HG02943 (cell line): ENCODE data around the gene GRB2.
"Not testable (repeated sequence)": the region's sequence is repeated elsewhere in the genome, so short reads cannot be mapped to it uniquely, and the experiment has no call there.

Experiments used
- ATAC-seq: cut with Tn5 transposase; IDR thresholded peaks from one replicate; pipeline ENCODE4 v1.9.1; 2021; ENCODE audit warnings: mild to moderate bottlenecking, low read depth, moderate library complexity; ENCODE audit not compliant: unreplicated experiment

Gene GRB2

DNA sequence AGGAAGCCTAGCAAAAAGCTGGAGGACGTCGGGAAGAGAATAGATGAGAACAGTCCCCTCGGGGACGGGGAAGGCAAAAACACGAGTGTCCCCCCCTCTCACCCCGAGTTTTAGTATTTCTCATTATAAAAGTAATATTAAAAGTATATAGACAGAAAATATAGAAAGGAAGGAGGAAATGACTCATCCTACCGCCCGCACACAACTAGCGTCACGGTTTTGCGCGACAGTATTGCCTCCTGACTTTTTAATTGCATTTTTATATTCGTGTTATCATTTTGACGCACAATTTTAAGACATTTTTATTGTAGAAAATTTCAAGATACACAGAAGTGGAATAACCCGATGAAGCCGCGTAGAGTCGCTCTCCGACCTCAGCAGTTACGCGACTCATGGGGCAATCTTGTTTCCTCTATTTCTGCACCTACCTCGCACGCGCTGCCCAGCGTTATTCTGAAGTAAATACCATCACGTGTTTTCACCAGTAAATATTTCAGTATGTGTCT is 115.6 kb downstream of the GRB2 start:
- no peak for ATAC-seq

DNA sequence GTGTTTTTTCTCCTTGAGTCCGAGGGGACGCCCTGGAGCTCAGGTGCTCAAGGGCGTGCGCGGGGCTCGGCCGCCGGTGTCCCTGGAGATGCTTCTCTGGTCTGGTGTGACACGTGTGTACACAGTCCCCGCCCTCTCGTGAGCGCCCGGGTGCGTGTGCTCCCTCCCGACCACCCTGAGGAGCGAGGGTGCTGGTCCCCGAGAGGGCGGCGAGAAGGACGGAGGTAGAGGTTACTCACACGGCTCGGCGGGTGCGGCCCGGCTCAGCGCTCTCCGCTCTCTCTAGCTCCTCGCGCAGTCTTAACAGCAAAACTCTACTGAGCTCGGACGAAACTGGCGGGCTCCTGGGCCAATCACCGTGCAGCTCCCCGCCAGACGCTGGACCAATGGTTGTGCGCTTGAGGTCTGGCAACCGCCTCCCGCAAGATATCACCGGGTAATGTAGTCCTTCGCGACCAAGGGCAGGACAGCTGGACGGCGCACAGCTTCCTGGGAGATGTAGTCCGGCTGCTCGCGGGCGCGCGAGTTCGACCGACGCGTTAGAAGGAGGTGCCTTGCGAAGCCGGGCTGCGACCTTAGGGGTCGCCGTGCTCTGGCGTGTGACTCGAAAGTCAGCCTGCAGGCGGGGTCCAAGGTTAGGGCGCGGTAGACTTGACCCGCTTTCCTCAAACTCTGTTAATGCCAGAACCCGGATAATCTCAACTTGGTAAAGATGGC is 116.2 kb downstream of the GRB2 start, which contains the start of gene SLC25A19:
SLC25A19 (minus strand) TSS at position 319 of the 717 bp plus-strand sequence. CDS start 2,669 bp downstream, outside the sequence.
- peak; percentile 93 for ATAC-seq

DNA sequence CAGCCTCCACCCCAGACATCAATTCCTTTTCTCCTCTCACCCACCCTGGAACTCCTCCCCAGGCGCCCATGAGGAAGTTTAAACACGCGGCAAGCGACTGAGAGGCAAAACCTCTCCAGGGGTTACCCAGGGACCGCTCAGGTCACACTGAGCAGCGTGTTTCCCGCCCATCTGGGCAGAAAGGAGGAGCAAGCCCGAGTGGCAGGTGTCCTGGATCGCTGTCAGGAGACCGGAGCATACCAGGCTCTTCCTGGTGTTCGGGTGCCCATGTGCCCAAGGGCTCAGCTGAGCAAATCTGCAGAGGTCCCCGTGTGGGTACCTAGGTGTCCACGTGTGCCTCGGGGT is 116.7 kb downstream of the GRB2 start:
- ATAC-seq: peak; percentile 22

GRCh38 chr17:75288359-75288758 is 117.1 kb downstream of the GRB2 start:
- ATAC-seq: no peak

GRCh38 chr17:75287221-75287620 is 118.3 kb downstream of the GRB2 start:
- no peak for ATAC-seq

- ATAC-seq: no peak
Measured at GRCh38 chr17:75285123-75285522, 120.4 kb downstream of the GRB2 start.

DNA sequence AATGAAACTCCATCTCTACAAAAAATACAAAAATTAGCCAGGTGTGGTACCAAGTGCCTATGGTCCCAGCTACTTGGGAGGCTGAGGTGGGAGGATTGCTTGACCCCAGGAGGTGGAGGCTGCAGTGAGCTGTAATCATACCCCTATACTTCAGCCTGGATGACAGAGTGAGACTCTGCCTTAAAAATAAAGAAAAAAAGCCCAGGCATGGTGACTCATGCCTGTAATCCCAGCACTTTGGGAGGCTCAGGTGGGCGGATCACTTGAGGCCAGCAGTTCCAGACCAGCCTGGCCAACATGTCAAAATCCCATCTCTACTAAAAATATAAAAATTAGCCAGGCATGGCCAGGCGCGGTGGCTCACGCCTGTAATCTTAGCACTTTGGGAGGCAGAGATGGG is 125.3 kb downstream of the GRB2 start:
- not testable (repeated sequence) for ATAC-seq

GRCh38 chr17:75277664-75278071 is 127.8 kb downstream of the GRB2 start:
- ATAC-seq: no peak

DNA sequence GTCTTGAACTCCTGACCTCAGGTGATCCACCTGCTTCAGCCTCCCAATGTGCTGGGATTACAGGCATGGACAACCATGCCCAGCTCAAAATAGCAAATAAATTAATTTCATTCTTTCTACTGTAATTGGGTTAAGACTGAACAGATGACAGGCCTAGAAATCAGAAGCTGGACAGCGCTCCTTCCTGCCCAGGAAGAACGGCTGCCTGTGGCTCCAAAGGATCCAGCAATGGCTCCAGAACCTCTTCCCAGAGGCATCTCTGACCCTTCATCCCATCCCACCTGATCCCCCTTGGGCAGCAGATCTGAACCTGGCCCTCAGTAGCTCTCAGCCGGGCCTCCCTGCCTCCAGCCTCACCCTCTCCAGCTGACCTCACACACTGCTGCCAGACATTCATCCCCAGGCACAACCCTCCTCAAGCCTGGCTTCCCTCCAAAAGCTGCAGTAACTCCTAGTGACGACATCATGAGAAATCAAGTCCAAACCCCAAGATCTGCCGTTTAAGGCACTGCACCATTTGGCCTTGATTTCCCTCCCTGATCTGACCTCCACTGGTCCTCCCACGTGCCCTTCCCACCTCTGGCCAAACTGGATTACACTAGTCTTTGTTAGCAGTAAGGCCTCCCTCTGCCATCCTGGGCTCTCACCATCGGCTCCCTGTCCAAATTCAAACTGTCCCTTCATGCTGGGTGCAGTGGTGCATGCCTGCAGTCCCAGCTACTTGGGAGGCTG is 131.3 kb downstream of the GRB2 start:
- no peak for ATAC-seq

- ATAC-seq: no peak
Measured at GRCh38 chr17:75272848-75273184, 132.7 kb downstream of the GRB2 start.

GRCh38 chr17:75271955-75272847 is 133.3 kb downstream of the GRB2 start:
- ATAC-seq: no peak

DNA sequence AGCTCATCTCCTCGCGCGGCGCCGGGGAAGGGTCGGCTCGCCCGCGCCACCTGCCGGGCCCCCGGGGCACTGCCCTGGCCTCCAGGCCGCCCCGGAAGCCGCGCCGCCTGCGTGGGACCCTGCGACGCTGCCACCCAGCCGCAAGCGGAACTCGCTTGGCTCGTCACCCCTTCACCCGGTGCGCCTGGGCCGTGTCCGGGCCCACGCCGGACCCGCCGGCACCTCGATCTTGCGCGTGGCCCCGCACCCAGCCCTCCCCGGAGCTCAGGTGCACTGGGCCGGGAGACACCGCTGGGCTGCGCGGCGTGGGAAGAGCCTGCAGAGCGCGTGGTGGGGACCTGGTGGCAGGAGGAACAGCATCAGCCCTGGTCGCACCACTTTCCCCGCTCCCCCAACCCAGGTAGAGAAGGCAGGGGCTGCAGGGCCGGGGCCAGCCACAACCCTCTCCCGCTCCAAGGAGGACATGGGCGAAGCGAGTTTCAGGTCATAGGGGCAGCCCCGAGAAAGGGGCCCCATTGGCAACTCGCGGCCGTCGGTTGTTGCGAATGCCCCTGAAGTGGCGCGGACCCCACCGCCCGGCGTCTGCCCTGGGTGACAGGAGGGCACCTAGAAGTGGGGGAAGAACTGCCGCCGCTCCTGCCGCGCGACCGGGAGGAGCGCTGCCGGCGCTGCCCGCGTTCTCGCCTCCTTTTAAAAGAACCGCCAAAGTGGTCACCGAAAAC is 134.1 kb downstream of the GRB2 start:
- peak; percentile 56 for ATAC-seq

DNA sequence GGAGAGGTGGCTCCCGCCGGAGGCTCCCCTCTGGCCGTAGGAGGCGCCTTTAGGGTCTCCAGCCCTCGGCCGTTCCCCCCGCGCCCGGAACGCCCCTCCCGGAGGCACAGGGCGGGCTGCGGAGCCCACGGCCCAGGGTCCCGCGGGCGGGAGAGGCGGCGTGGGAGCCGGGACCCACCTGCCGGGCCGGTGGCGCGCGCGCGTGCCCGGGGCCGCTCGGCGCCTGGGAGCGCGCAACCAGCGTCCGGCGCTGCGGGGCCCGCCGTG is 134.6 kb downstream of the GRB2 start, which contains the start of gene MIF4GD:
MIF4GD (minus strand) TSS at position 266 of the 267 bp plus-strand sequence. CDS start 1,036 bp downstream, outside the sequence.
- ATAC-seq: no peak

DNA sequence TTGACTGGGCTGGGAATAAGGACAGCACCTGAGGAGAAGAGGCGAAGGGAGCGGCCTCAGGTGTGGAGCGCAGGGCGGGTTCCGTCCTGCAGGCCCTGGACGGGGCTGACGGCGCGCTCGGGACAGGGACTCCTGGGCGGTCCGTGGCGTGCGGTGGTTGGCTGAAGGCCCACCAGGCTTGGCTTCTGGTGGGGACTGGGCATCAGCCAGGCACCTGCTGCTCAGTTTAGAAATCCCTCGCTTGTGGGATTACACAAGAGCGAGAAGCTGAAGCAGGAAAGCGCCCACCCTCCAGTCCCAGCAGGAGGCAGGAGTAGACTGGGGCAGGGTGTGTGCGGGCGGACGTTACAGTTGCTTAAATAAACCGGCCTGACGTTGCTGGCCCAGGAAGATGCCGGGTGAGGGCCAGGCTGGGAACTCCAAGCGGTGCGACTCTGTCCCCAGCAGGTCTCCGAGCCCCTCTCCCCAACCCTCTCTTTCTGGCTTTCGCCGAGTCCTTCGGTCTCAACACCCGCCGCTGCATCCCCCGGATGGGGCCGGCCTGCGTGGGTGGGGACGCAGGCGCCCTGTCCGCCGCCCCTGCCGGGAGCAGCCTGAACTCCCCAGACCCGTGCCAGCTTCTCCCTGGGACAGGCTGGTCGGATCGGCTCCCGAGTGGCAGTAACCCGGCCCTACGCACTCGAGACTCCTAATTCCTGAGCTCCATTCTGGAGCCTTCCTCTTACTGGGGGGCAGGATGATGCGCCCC is 135.1 kb downstream of the GRB2 start:
- ATAC-seq: peak; percentile 33

- peak; percentile 3 for ATAC-seq
Measured at GRCh38 chr17:75269844-75270217, 135.6 kb downstream of the GRB2 start.
